DND-41 (cell line): Measurements from ENCODE around the gene RIN3.

ENCODE experiments used
- CTCF ChIP-seq: IDR thresholded peaks from 2 replicates; pipeline ENCODE4 v1.5.1; 2012; ENCODE audit warnings: borderline replicate concordance, low read length, moderate library complexity, mild to moderate bottlenecking; ENCODE audit not compliant: poor library complexity, severe bottlenecking; ENCODE audit errors: extremely low read depth
- EZH2 ChIP-seq: IDR thresholded peaks from 3 replicates; pipeline ENCODE4 v1.6.1; 2012; ENCODE audit warnings: borderline replicate concordance, low read depth, mild to moderate bottlenecking, moderate library complexity, low read length, inconsistent platforms; ENCODE audit not compliant: severe bottlenecking

GRCh38 chr14:92731622-92732115 lies 218.1 kb downstream of the RIN3 start:
- TF ChIP-seq CTCF (no peak), EZH2 (no peak)
